Measurements from ENCODE around the gene ZNF878.

Gene ZNF878

GRCh38 chr19:12064590-12065538 is 12.1 kb upstream of the ZNF878 start, which contains the start of gene ZNF844:
Gene ZNF844 (plus strand): TSS chr19:12064731. CDS start chr19:12064874, 143 bp downstream.
- Mint-ChIP-seq H3K9me3 (peaks cover 14% of the 10 kb centered on the region), H3K4me1 (ENCODE audit: low read depth) (peaks cover 2% of the 10 kb centered on the region), H3K27ac (peak within 1 kb of the TSS; percentile 69), H3K36me3 (ENCODE audit: low read depth) (peaks cover 2% of the 10 kb centered on the region), H3K27me3 (ENCODE audit: low read depth) (no peaks in the 10 kb centered on the region), H3K4me3 (peak within 1 kb of the TSS; percentile 74)
- peak; percentile 58 for DNase-seq (ENCODE audit: low spot score)

GRCh38 chr19:12055784-12056183 is 3.0 kb upstream of the ZNF878 start:
- H3K27ac Mint-ChIP-seq, result no peak overlapping the region
- peaks cover 4% of the 10 kb centered on the region for H3K9me3 Mint-ChIP-seq
- H3K27me3 Mint-ChIP-seq (ENCODE audit: low read depth), result peaks cover 7% of the 10 kb centered on the region
- H3K4me3 Mint-ChIP-seq, result no peak overlapping the region
- peaks cover 11% of the 10 kb centered on the region for H3K4me1 Mint-ChIP-seq (ENCODE audit: low read depth)
- H3K36me3 Mint-ChIP-seq (ENCODE audit: low read depth), result peaks cover 4% of the 10 kb centered on the region
- DNase-seq (ENCODE audit: low spot score), result no peak

GRCh38 chr19:12052091-12052496 is 667 bp downstream of the ZNF878 start:
- H3K27me3 Mint-ChIP-seq (ENCODE audit: low read depth), result peaks cover 7% of the 10 kb centered on the region
- peaks cover 16% of the 10 kb centered on the region for H3K9me3 Mint-ChIP-seq
- H3K36me3 Mint-ChIP-seq (ENCODE audit: low read depth), result peaks cover 13% of the 10 kb centered on the region
- no peak overlapping the region for H3K27ac Mint-ChIP-seq
- no peak for DNase-seq (ENCODE audit: low spot score)
- H3K4me1 Mint-ChIP-seq (ENCODE audit: low read depth), result peaks cover 9% of the 10 kb centered on the region
- peak overlapping the region; percentile 76 for H3K4me3 Mint-ChIP-seq

- Mint-ChIP-seq H3K9me3 (peaks cover 48% of the 10 kb centered on the region), H3K4me3 (no peak overlapping the region), H3K27me3 (ENCODE audit: low read depth) (peaks cover 3% of the 10 kb centered on the region), H3K36me3 (ENCODE audit: low read depth) (peaks cover 41% of the 10 kb centered on the region), H3K4me1 (ENCODE audit: low read depth) (peaks cover 5% of the 10 kb centered on the region), H3K27ac (no peak overlapping the region)
- no peak for DNase-seq (ENCODE audit: low spot score)
Measured at GRCh38 chr19:12047868-12048267, 4.9 kb downstream of the ZNF878 start.

- no peaks in the 10 kb centered on the region for H3K4me1 Mint-ChIP-seq (ENCODE audit: low read depth)
- no peak for DNase-seq (ENCODE audit: low spot score)
- H3K4me3 Mint-ChIP-seq, result no peak overlapping the region
- no peak overlapping the region for H3K27ac Mint-ChIP-seq
- peaks cover 54% of the 10 kb centered on the region for H3K9me3 Mint-ChIP-seq
- no peaks in the 10 kb centered on the region for H3K27me3 Mint-ChIP-seq (ENCODE audit: low read depth)
- H3K36me3 Mint-ChIP-seq (ENCODE audit: low read depth), result peaks cover 37% of the 10 kb centered on the region
Measured at GRCh38 chr19:12043752-12044422, 8.9 kb downstream of the ZNF878 start.

GRCh38 chr19:12042893-12043292 is 9.9 kb downstream of the ZNF878 start:
- Mint-ChIP-seq H3K27ac (no peak overlapping the region), H3K4me1 (ENCODE audit: low read depth) (no peaks in the 10 kb centered on the region), H3K27me3 (ENCODE audit: low read depth) (no peaks in the 10 kb centered on the region), H3K9me3 (peaks cover 55% of the 10 kb centered on the region), H3K4me3 (no peak overlapping the region), H3K36me3 (ENCODE audit: low read depth) (peaks cover 38% of the 10 kb centered on the region)
- no peak for DNase-seq (ENCODE audit: low spot score)

GRCh38 chr19:12035220-12036172 is 17.3 kb downstream of the ZNF878 start, which contains the start of gene ZNF433:
Gene ZNF433 (minus strand): TSS chr19:12035679. CDS start chr19:12035539, 140 bp downstream.
- H3K9me3 Mint-ChIP-seq, result peaks cover 49% of the 10 kb centered on the region
- H3K27ac Mint-ChIP-seq, result no peak within 1 kb of the TSS
- peak; percentile 51 for DNase-seq (ENCODE audit: low spot score)
- peaks cover 2% of the 10 kb centered on the region for H3K4me1 Mint-ChIP-seq (ENCODE audit: low read depth)
- H3K27me3 Mint-ChIP-seq (ENCODE audit: low read depth), result no peaks in the 10 kb centered on the region
- H3K4me3 Mint-ChIP-seq, result peak within 1 kb of the TSS; percentile 70
- peaks cover 18% of the 10 kb centered on the region for H3K36me3 Mint-ChIP-seq (ENCODE audit: low read depth)

GRCh38 chr19:12034620-12035019 is 18.1 kb downstream of the ZNF878 start:
- H3K27ac Mint-ChIP-seq, result no peak overlapping the region
- H3K4me1 Mint-ChIP-seq (ENCODE audit: low read depth), result peaks cover 2% of the 10 kb centered on the region
- H3K27me3 Mint-ChIP-seq (ENCODE audit: low read depth), result no peaks in the 10 kb centered on the region
- H3K36me3 Mint-ChIP-seq (ENCODE audit: low read depth), result peaks cover 21% of the 10 kb centered on the region
- H3K4me3 Mint-ChIP-seq, result peak overlapping the region; percentile 46
- no peak for DNase-seq (ENCODE audit: low spot score)
- H3K9me3 Mint-ChIP-seq, result peaks cover 51% of the 10 kb centered on the region

GRCh38 chr19:12034198-12034597 is 18.6 kb downstream of the ZNF878 start:
- H3K36me3 Mint-ChIP-seq (ENCODE audit: low read depth), result peaks cover 20% of the 10 kb centered on the region
- H3K27ac Mint-ChIP-seq, result no peak overlapping the region
- DNase-seq (ENCODE audit: low spot score), result no peak
- no peaks in the 10 kb centered on the region for H3K27me3 Mint-ChIP-seq (ENCODE audit: low read depth)
- peaks cover 48% of the 10 kb centered on the region for H3K9me3 Mint-ChIP-seq
- peak overlapping the region; percentile 46 for H3K4me3 Mint-ChIP-seq
- peaks cover 2% of the 10 kb centered on the region for H3K4me1 Mint-ChIP-seq (ENCODE audit: low read depth)

GRCh38 chr19:12015753-12016116 is 37.0 kb downstream of the ZNF878 start:
- Mint-ChIP-seq H3K27me3 (ENCODE audit: low read depth) (no peaks in the 10 kb centered on the region), H3K4me1 (ENCODE audit: low read depth) (no peaks in the 10 kb centered on the region), H3K4me3 (no peak overlapping the region), H3K27ac (no peak overlapping the region), H3K36me3 (ENCODE audit: low read depth) (peaks cover 57% of the 10 kb centered on the region), H3K9me3 (peaks cover 50% of the 10 kb centered on the region)
- DNase-seq (ENCODE audit: low spot score), result no peak

GRCh38 chr19:12015015-12015752 is 37.6 kb downstream of the ZNF878 start:
- peaks cover 50% of the 10 kb centered on the region for H3K9me3 Mint-ChIP-seq

GRCh38 chr19:12000152-12000981 is 52.4 kb downstream of the ZNF878 start:
- Mint-ChIP-seq H3K9me3 (peaks cover 15% of the 10 kb centered on the region), H3K36me3 (ENCODE audit: low read depth) (peaks cover 45% of the 10 kb centered on the region), H3K27me3 (ENCODE audit: low read depth) (no peaks in the 10 kb centered on the region), H3K4me1 (ENCODE audit: low read depth) (peaks cover 17% of the 10 kb centered on the region), H3K27ac (peak overlapping the region; percentile 41), H3K4me3 (peak overlapping the region; percentile 12)
- no peak for DNase-seq (ENCODE audit: low spot score)

More at GRCh38 chr19:12015015-12015752, 37.6 kb downstream of the ZNF878 start:
- H3K27me3 Mint-ChIP-seq (ENCODE audit: low read depth), result no peaks in the 10 kb centered on the region
- no peak for DNase-seq (ENCODE audit: low spot score)
- no peak overlapping the region for H3K4me3 Mint-ChIP-seq
- no peak overlapping the region for H3K27ac Mint-ChIP-seq
- no peaks in the 10 kb centered on the region for H3K4me1 Mint-ChIP-seq (ENCODE audit: low read depth)
- H3K36me3 Mint-ChIP-seq (ENCODE audit: low read depth), result peaks cover 60% of the 10 kb centered on the region

Data from T-helper 2 cell treated with Interferon-gamma antibody and Interleukin-4, amounts not matched to agents 5 μg/mL and 100 μg/mL, for 36 hours (primary cell).